Measurements from ENCODE around the gene KIDINS220. TPM values are rescaled to one million over a fixed set of nuclear protein-coding genes. Genes with fewer than 3 reads are reported as not detected.

The KIDINS220 gene
- total RNA-seq, 1 experiment from 2014 or later: 29.3 TPM

- no CpG with 5 or more reads among the region's 30 CpGs for WGBS (ENCODE audit: extremely low coverage, insufficient read length, low lambda C conversion rate)
- DNase-seq: peak; percentile 46
- TF ChIP-seq CTCF (conservative IDR thresholded peaks at IDR 0.05): no peak
- peaks cover 26% of the 10 kb centered on the region; the same call in 1 of the 2 replicates for H3K27me3 ChIP-seq (ENCODE audit: insufficient read depth, low read length)
- peaks cover 42 to 54% of the 10 kb centered on the region in 2 experiments for H3K4me1 Mint-ChIP-seq
- peaks cover 40% of the 10 kb centered on the region for H3K23me2 ChIP-seq (ENCODE audit: insufficient read length, low read depth, low read length, poor library complexity, severe bottlenecking)
- no peak overlapping the region for H2AFZ ChIP-seq (ENCODE audit: low read length)
- H2BK5ac ChIP-seq (ENCODE audit: insufficient read length, low read length): no peak overlapping the region
- H3K4ac ChIP-seq (ENCODE audit: low read depth, low read length): no peak overlapping the region
- peak overlapping the region; percentile 15 for H3K27ac ChIP-seq (ENCODE audit: insufficient read length, low read depth, low read length)
- H2BK15ac ChIP-seq (ENCODE audit: low read depth, low read length): no peak overlapping the region
- H3K4me2 ChIP-seq (ENCODE audit: insufficient read depth, insufficient read length, low read length): peak overlapping the region; percentile 88
- H3K9me3 Mint-ChIP-seq: peaks cover 0 to 9% of the 10 kb centered on the region in 2 experiments; a peak in 2 of 5 replicates
- H3K9me3 ChIP-seq (ENCODE audit: control insufficient read depth, low read depth, low read length): no peaks in the 10 kb centered on the region
- H4K91ac ChIP-seq (ENCODE audit: insufficient read length, low read depth, low read length): no peak overlapping the region
- H4K5ac ChIP-seq (ENCODE audit: insufficient read length, low read depth, low read length): no peak overlapping the region
- H3K36me3 Mint-ChIP-seq (ENCODE audit: insufficient read depth in 1 of 3, low read depth in 3 of 3): peaks cover 5 to 20% (median 20%) of the 10 kb centered on the region in 3 experiments
- no peak overlapping the region for H2BK12ac ChIP-seq (ENCODE audit: insufficient read length, low read depth, low read length)
- H3K27me3 Mint-ChIP-seq (ENCODE audit: low read depth): peaks cover 24% of the 10 kb centered on the region
- no peak overlapping the region for H3K9ac ChIP-seq (ENCODE audit: extremely low read depth, insufficient read length, low read length)
- H4K20me1 ChIP-seq (ENCODE audit: control insufficient read depth, insufficient read depth, insufficient read length): no peaks in the 10 kb centered on the region
- H2BK120ac ChIP-seq (ENCODE audit: low read depth, low read length, poor library complexity, severe bottlenecking): no peak overlapping the region
- peak overlapping the region; percentile 3 for H3K18ac ChIP-seq (ENCODE audit: insufficient read length, low read depth, low read length)
- no peak overlapping the region for H2AK5ac ChIP-seq (ENCODE audit: insufficient read length, low read length)
- H3K4me1 ChIP-seq (ENCODE audit: insufficient read depth, low read length): no peaks in the 10 kb centered on the region; the same call in 1 of the 2 replicates
- H3K56ac ChIP-seq (ENCODE audit: insufficient read length, low read depth, low read length): no peak overlapping the region
- peaks cover 2% of the 10 kb centered on the region; the same call in 1 of the 2 replicates for H3K79me2 ChIP-seq (ENCODE audit: insufficient read depth, low read length)
- no peaks in the 10 kb centered on the region for H3K79me1 ChIP-seq (ENCODE audit: insufficient read depth, low read depth, low read length, poor library complexity, severe bottlenecking)
- H3K23ac ChIP-seq (ENCODE audit: insufficient read length, low read depth, low read length): no peak overlapping the region
- H4K8ac ChIP-seq (replicated peaks; ENCODE audit: insufficient read length, low read depth, low read length): no peak overlapping the region
- H2BK20ac ChIP-seq (ENCODE audit: low read depth, low read length, poor library complexity, severe bottlenecking): no peak overlapping the region
- no peak overlapping the region for H3T11ph ChIP-seq (ENCODE audit: low read length)
- no peak overlapping the region for H3K14ac ChIP-seq (ENCODE audit: insufficient read depth, low read length)
- H3K4me3 Mint-ChIP-seq: peak overlapping the region; percentile 63 to 80
- peak overlapping the region; percentile 80 to 98 (median 96); a peak in 6 of 7 replicates for H3K27ac Mint-ChIP-seq
These were observed 156.3 kb downstream of the KIDINS220 start for GRCh38 chr2:8680822-8681760.
